Thyroid gland (tissue), 4 donors: Measurements from ENCODE around the gene AOC1.

Experiments
- POLR2A ChIP-seq, 2 donors: fragments of 450-650 bp; IDR thresholded peaks; one replicate each; pipeline ENCODE4 v1.6.1; 2017; ENCODE audit warnings: antibody characterized with exemption in 2 of 2, mild to moderate bottlenecking in 2 of 2, moderate library complexity in 1 of 2
- TF ChIP-seq, protein P1 (sequence below), 6 experiments: fragments of 200-600 bp in 3 of 6; fragments of 450-650 bp in 3 of 6; sonication (generic) in 3 of 6; IDR thresholded peaks; one replicate each; pipeline ENCODE4 v1.5.1; 2016 to 2019; ENCODE audit warnings: antibody characterized with exemption in 6 of 6, mild to moderate bottlenecking in 2 of 6, inconsistent platforms in 1 of 6, moderate library complexity in 1 of 6

DNA sequence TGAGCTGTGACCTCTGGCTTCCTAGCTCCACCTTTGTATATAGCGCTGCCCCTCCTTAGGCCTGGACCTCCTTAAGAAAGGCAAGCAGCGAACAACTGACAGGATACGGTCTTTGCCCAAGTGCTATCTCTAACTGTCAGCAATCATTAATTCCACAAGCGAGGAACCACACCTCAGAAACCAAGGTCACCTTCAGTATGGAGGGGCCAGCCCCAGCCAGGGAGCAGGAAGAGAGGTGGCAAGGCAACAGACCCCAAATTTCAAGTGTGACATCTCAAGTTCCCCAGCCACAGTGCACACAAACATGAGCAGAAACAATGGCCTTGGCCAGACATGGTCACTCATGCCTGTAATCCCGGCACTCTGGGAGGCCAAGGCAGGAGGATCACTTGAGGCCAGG, 4.8 kb upstream of the AOC1 start:
- TF ChIP-seq, protein P1, sequence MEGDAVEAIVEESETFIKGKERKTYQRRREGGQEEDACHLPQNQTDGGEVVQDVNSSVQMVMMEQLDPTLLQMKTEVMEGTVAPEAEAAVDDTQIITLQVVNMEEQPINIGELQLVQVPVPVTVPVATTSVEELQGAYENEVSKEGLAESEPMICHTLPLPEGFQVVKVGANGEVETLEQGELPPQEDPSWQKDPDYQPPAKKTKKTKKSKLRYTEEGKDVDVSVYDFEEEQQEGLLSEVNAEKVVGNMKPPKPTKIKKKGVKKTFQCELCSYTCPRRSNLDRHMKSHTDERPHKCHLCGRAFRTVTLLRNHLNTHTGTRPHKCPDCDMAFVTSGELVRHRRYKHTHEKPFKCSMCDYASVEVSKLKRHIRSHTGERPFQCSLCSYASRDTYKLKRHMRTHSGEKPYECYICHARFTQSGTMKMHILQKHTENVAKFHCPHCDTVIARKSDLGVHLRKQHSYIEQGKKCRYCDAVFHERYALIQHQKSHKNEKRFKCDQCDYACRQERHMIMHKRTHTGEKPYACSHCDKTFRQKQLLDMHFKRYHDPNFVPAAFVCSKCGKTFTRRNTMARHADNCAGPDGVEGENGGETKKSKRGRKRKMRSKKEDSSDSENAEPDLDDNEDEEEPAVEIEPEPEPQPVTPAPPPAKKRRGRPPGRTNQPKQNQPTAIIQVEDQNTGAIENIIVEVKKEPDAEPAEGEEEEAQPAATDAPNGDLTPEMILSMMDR (IDR thresholded peaks at IDR 0.05), result no peak
- TF ChIP-seq POLR2A (IDR thresholded peaks at IDR 0.05), result no peak
